Stimulated activated naive CD8-positive, alpha-beta T cell treated with anti-CD3 and anti-CD28 coated beads, Interleukin-15, amount 100 ng/mL, for 72 hours (primary cell): ENCODE data around the gene PRDX5.
A peak's percentile ranks its signal among the peaks of the same experiment; 100 is the strongest.

Experiments used
- ATAC-seq: fragments of 150-1000 bp; cut with Tn5 transposase; 2 replicates; pipeline ENCODE4 v1.10.0; 2021; ENCODE audit warnings: mild to moderate bottlenecking, moderate library complexity
- DNase-seq, 2 donors: peaks; one replicate each; pipeline ENCODE4 v3.0.0; 2021 to 2022
- H3K27ac Mint-ChIP-seq, 2 donors: one replicate each; pipeline ENCODE4 v1.8.0; 2022; ENCODE audit warnings: mild to moderate bottlenecking in 2 of 2, mixed read lengths in 2 of 2, moderate library complexity in 2 of 2
- H3K27me3 Mint-ChIP-seq: one replicate; pipeline ENCODE4 v1.8.0; 2022; ENCODE audit warnings: mixed read lengths
- H3K4me1 Mint-ChIP-seq: one replicate; pipeline ENCODE4 v1.8.0; 2022; ENCODE audit warnings: mild to moderate bottlenecking, mixed read lengths
- H3K4me3 Mint-ChIP-seq, 2 donors: one replicate each; pipeline ENCODE4 v1.8.0; 2022; ENCODE audit warnings: mild to moderate bottlenecking in 2 of 2, mixed read lengths in 2 of 2, moderate library complexity in 1 of 2
- H3K9me3 Mint-ChIP-seq, 2 donors: one replicate each; pipeline ENCODE4 v1.8.0; 2022; ENCODE audit warnings: mixed read lengths in 2 of 2

The PRDX5 gene

GRCh38 chr11:64324692-64325469 is 7.0 kb downstream of the PRDX5 start:
- H3K27ac Mint-ChIP-seq = peak overlapping the region in 1 of 2 donors; percentile 71
- H3K4me3 Mint-ChIP-seq = no peak overlapping the region
- no peaks in the 10 kb centered on the region for H3K9me3 Mint-ChIP-seq
- ATAC-seq (no peak), DNase-seq (no peak)
- H3K4me1 Mint-ChIP-seq = peaks cover 27% of the 10 kb centered on the region
- no peaks in the 10 kb centered on the region for H3K27me3 Mint-ChIP-seq

DNA sequence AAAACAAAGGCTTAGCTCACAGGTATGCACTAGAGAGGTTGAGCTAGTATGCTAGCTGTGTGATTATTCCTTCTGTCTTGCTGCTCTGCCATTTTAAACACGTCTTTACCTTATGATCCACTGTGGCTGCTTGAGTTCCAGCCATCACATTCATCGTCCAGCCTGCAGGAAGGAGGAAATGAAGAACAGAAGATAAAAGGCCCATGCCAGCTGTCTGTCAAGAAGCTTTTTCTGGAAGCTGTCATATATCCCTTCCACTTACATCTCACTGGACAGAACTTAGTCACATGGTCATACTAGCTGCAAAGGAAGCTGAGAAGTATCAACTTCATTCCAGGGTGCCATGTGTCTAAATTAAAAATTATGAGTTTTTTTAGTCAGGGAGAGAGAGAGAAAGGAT is 9.5 kb downstream of the PRDX5 start:
- no peaks in the 10 kb centered on the region for H3K9me3 Mint-ChIP-seq
- no peaks in the 10 kb centered on the region for H3K27me3 Mint-ChIP-seq
- ATAC-seq (no peak), DNase-seq (no peak)
- no peak overlapping the region for H3K4me3 Mint-ChIP-seq
- H3K27ac Mint-ChIP-seq = no peak overlapping the region
- H3K4me1 Mint-ChIP-seq = peaks cover 17% of the 10 kb centered on the region

GRCh38 chr11:64327993-64328392 is 10.1 kb downstream of the PRDX5 start:
- Mint-ChIP-seq H3K27me3 (no peaks in the 10 kb centered on the region), H3K4me1 (peaks cover 18% of the 10 kb centered on the region), H3K9me3 (no peaks in the 10 kb centered on the region), H3K4me3 (no peak overlapping the region), H3K27ac (no peak overlapping the region)
- ATAC-seq (no peak), DNase-seq (no peak)

DNA sequence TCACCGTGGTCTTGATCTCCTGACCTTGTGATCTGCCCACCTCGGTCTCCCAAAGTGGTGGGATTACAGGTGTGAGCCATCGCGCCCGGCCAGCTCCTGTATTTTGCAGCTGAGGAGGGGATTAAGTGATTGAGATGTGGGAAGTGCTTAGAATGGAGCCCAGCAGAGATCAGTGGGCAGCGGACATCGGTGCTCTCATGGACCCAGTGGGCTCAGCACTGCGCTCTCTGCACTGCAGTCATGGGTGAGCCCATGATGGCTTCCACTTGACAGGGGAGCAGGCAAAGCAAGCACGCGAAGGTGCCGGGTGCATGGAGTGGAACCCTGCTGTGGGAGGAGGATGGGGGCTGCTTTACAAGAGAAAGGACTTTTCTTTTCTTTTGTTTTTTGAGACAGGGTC is 13.0 kb downstream of the PRDX5 start:
- DNase-seq (no peak), ATAC-seq (no peak)
- no peaks in the 10 kb centered on the region for H3K27me3 Mint-ChIP-seq
- H3K4me3 Mint-ChIP-seq = no peak overlapping the region
- no peaks in the 10 kb centered on the region for H3K9me3 Mint-ChIP-seq
- peaks cover 27% of the 10 kb centered on the region for H3K4me1 Mint-ChIP-seq
- H3K27ac Mint-ChIP-seq = no peak overlapping the region

DNA sequence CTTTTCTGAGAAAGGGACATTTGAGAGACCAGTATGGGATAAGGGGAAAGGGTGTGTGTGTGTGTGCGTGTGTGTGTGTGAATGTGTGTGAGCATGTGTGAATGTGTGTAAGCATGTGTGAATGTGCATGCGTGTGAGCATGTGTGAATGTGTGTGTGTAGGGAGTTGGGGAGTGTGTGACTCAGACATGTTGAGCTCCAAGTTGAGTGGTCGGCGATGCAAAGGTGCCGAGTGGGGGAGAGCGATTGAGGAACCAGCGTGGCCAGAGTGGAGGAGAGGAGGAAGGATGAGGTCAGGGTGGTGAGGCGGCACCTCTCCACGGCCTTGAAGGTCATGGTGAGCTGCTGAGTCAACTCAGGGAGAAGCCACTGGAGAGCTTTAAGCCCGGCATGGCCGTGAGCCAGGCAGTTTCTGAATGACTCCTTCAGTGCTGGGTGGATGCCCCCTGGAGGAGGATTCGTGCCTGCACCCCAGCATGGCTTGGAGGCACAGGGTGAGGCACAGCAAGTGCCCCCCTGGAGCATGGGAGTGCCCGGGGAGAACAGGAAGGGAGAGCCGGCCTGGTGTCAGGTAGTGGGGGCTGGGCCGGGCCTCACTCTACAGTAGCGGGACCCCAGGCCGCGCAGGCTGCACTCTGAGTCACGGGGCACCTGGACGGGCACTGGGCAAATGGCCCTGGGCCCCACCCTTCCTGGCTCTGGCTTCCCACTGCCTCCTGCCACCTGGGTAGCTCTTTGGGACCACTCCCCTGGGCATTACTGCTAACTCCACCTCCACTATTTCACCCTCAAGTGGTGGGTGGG is 13.8 kb downstream of the PRDX5 start:
- Mint-ChIP-seq H3K4me1 (peaks cover 27% of the 10 kb centered on the region), H3K9me3 (no peaks in the 10 kb centered on the region), H3K4me3 (peak overlapping the region; percentile 10), H3K27me3 (no peaks in the 10 kb centered on the region), H3K27ac (peak overlapping the region in 1 of 2 donors; percentile 32)
- ATAC-seq (peak; percentile 92), DNase-seq (peak; percentile 79 to 90)

- Mint-ChIP-seq H3K9me3 (no peaks in the 10 kb centered on the region), H3K27ac (no peak overlapping the region), H3K4me1 (peaks cover 34% of the 10 kb centered on the region), H3K27me3 (no peaks in the 10 kb centered on the region), H3K4me3 (no peak overlapping the region)
- ATAC-seq (no peak), DNase-seq (no peak)
Observed at GRCh38 chr11:64333556-64333955, 15.6 kb downstream of the PRDX5 start.

- Mint-ChIP-seq H3K9me3 (no peaks in the 10 kb centered on the region), H3K27ac (peak overlapping the region in 1 of 2 donors; percentile 31), H3K4me3 (peak overlapping the region in 1 of 2 donors; percentile 26), H3K4me1 (peaks cover 49% of the 10 kb centered on the region), H3K27me3 (no peaks in the 10 kb centered on the region)
- ATAC-seq (peak; percentile 64), DNase-seq (peak; percentile 33 to 70)
Observed at GRCh38 chr11:64334764-64335735, 17.1 kb downstream of the PRDX5 start.

DNA sequence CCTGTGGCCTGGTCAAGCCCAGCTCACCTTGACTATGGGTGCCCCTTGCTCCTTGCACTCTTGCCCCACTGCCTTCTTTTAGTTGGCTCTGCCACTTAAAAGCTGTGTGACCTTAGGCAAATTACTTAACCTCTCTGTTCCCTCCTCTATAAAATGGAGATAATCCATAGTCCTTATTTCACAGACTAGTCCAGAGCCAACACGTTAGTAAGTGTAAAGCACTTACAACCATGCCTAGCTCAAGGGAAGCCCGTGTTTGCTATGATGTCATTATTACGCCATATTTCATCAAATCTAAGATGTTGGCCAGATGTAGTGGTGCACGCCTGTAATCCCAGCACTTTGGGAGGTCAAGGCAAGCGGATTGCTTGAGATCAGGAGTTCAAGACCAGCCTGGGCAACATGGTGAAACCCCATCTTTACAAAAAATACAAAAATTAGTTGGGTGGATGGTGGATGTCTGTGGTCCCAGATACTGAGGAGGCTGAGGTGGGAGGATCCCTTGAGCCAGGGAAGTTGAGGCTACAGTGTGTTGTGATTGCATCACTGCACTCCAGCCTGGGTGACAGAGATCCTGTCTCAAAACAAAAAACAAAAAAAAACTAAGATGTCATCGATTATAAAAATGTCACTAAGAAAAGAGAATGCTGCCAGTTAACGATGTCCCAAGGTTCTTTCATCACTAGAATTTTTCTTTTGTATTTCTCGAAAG is 19.8 kb downstream of the PRDX5 start:
- Mint-ChIP-seq H3K4me1 (peaks cover 56% of the 10 kb centered on the region), H3K9me3 (no peaks in the 10 kb centered on the region), H3K27ac (no peak overlapping the region), H3K4me3 (no peak overlapping the region), H3K27me3 (no peaks in the 10 kb centered on the region)
- no peak for DNase-seq
- ATAC-seq = no peak

GRCh38 chr11:64338716-64339115 is 20.8 kb downstream of the PRDX5 start:
- DNase-seq (no peak), ATAC-seq (no peak)
- peak overlapping the region in 1 of 2 donors; percentile 27 for H3K27ac Mint-ChIP-seq
- H3K9me3 Mint-ChIP-seq = no peaks in the 10 kb centered on the region
- no peaks in the 10 kb centered on the region for H3K27me3 Mint-ChIP-seq
- H3K4me1 Mint-ChIP-seq = peaks cover 59% of the 10 kb centered on the region
- peak overlapping the region; percentile 89 to 96 for H3K4me3 Mint-ChIP-seq

GRCh38 chr11:64339286-64339685 is 21.4 kb downstream of the PRDX5 start:
- Mint-ChIP-seq H3K4me3 (peak overlapping the region; percentile 89 to 96), H3K27me3 (no peaks in the 10 kb centered on the region), H3K9me3 (no peaks in the 10 kb centered on the region), H3K27ac (peak overlapping the region; percentile 95 to 96), H3K4me1 (peaks cover 62% of the 10 kb centered on the region)
- DNase-seq (no peak), ATAC-seq (no peak)

- Mint-ChIP-seq H3K4me1 (peaks cover 63% of the 10 kb centered on the region), H3K4me3 (peak within 1 kb of the TSS; percentile 89 to 96), H3K27me3 (no peaks in the 10 kb centered on the region), H3K9me3 (no peaks in the 10 kb centered on the region), H3K27ac (peak within 1 kb of the TSS; percentile 95 to 96)
- ATAC-seq = peak; percentile 95
- DNase-seq = peak; percentile 79 to 90
Observed at GRCh38 chr11:64339754-64340408, 22.0 kb downstream of the PRDX5 start, which contains the start of gene CCDC88B. Gene CCDC88B, plus strand, starts transcription at chr11:64340204. Its CDS starts 63 bp downstream, at chr11:64340267.

GRCh38 chr11:64340671-64341335 is 22.9 kb downstream of the PRDX5 start:
- Mint-ChIP-seq H3K9me3 (no peaks in the 10 kb centered on the region), H3K27me3 (no peaks in the 10 kb centered on the region), H3K4me3 (peak overlapping the region; percentile 89 to 96), H3K27ac (peak overlapping the region; percentile 93 to 96), H3K4me1 (peaks cover 63% of the 10 kb centered on the region)
- DNase-seq (peak; percentile 80 to 81), ATAC-seq (peak; percentile 59)

DNA sequence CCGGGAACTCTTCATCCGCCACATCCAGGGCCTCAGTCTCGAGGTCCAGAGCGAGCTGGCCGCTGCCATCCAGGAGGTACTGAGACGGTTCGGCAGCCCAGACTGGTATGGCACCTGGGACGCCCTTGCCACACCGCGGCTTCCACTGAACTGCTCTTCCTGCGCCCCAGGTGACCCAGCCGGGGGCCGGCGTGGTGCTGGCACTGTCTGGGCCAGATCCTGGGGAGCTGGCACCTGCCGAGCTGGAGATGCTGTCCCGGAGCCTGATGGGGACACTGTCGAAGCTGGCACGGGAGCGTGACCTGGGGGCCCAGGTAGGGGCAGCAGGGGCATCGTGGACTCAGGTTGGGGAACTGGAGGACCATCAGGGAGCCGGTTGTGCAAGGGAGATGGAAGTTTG is 23.5 kb downstream of the PRDX5 start:
- DNase-seq (no peak), ATAC-seq (no peak)
- Mint-ChIP-seq H3K27me3 (no peaks in the 10 kb centered on the region), H3K4me1 (peaks cover 64% of the 10 kb centered on the region), H3K9me3 (no peaks in the 10 kb centered on the region), H3K4me3 (peak overlapping the region; percentile 89 to 96), H3K27ac (peak overlapping the region in 1 of 2 donors; percentile 20)
